GM12875 (cell line): ENCODE results near the gene SLC44A2.

Source experiments
- H3K4me3 ChIP-seq: one replicate; pipeline ENCODE4 v1.5.1; 2011; ENCODE audit warnings: low read depth, low read length, control low read depth
- TF ChIP-seq, protein P1 (sequence below): IDR thresholded peaks from 2 replicates; pipeline ENCODE4 v1.5.1; 2011; ENCODE audit warnings: low read depth, mild to moderate bottlenecking, control low read depth, inconsistent platforms, low read length, moderate library complexity, borderline replicate concordance; ENCODE audit not compliant: insufficient read depth

The SLC44A2 gene

GRCh38 chr19:10602330-10603083 is 22.8 kb upstream of the SLC44A2 start:
- peak overlapping the region; percentile 99 for H3K4me3 ChIP-seq
- TF ChIP-seq, protein P1, sequence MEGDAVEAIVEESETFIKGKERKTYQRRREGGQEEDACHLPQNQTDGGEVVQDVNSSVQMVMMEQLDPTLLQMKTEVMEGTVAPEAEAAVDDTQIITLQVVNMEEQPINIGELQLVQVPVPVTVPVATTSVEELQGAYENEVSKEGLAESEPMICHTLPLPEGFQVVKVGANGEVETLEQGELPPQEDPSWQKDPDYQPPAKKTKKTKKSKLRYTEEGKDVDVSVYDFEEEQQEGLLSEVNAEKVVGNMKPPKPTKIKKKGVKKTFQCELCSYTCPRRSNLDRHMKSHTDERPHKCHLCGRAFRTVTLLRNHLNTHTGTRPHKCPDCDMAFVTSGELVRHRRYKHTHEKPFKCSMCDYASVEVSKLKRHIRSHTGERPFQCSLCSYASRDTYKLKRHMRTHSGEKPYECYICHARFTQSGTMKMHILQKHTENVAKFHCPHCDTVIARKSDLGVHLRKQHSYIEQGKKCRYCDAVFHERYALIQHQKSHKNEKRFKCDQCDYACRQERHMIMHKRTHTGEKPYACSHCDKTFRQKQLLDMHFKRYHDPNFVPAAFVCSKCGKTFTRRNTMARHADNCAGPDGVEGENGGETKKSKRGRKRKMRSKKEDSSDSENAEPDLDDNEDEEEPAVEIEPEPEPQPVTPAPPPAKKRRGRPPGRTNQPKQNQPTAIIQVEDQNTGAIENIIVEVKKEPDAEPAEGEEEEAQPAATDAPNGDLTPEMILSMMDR, result no peak

DNA sequence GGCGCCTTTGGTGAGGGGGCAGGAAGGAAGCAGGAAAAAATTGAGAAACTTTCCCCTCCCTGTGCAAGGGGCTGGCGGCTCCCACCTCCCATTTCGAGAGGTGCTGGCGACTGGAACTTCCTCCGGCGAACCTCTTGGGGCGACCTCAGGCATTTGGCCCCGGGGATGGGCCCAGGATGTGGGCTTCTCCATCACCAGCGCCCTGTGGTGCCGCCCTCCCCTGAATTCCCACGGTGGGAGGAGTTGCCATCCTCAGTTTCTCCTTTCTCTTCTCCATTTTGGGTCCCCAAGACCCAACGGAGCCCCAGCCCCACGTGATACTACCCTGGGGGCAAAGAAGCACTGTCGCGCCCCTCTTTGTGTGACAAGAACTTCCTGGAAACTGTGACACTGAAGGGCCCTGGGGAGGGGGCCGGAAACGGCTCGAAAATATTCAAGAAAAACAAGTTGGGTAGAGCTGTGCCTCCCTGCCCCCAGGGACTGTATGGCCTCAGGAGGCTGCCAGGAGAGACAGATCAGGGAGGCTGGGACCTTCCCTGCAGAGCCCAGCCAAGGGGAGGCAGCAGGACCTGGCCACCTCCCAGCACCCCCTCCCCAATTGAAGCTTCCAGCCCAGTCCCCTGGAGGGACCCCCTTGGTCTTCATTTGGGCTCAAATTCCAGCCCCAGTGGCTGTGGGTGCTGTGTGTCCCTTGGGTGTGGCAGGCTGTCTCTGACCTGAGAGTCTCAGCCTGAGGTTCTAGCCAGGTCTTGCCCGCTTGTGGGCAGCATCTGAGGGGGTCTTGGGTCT is 22.1 kb upstream of the SLC44A2 start:
- TF ChIP-seq, protein P1, result 0 out of 2 replicates have a peak, but pooled peaks have one; percentile 10
- H3K4me3 ChIP-seq, result peak overlapping the region; percentile 99

GRCh38 chr19:10603873-10604459 is 21.4 kb upstream of the SLC44A2 start:
- TF ChIP-seq, protein P1, result no peak
- peak overlapping the region; percentile 99 for H3K4me3 ChIP-seq

DNA sequence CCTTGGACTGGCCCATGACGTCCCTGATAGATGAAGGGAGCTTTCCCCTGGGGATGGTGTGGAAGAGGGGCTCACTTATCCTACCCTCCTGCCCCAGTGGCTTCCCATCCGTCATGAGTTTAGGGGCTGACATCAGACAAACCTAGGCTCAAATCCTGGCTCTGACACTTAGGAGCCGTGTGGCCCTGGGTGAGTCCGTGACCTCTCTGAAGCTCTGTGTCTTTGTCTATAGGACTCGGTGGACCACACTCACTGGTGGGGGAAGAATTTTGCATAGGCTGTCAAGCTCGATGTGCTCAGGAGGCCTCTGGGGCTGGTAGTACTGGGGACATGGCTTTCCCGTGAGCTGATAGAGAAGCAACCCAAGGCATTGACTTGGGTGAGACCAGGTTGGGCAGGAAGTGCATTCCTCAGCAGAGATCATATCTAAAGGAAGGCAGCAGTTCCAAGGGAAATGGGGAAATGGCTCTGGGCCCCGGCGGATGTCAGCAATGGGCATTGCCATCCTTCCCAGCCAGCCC is 20.8 kb upstream of the SLC44A2 start:
- TF ChIP-seq, protein P1, result no peak

GRCh38 chr19:10611907-10612306 is 13.4 kb upstream of the SLC44A2 start:
- TF ChIP-seq, protein P1, result no peak
- no peak overlapping the region for H3K4me3 ChIP-seq

More for the DNA sequence above, 20.8 kb upstream of the SLC44A2 start:
- peak overlapping the region; percentile 99 for H3K4me3 ChIP-seq

DNA sequence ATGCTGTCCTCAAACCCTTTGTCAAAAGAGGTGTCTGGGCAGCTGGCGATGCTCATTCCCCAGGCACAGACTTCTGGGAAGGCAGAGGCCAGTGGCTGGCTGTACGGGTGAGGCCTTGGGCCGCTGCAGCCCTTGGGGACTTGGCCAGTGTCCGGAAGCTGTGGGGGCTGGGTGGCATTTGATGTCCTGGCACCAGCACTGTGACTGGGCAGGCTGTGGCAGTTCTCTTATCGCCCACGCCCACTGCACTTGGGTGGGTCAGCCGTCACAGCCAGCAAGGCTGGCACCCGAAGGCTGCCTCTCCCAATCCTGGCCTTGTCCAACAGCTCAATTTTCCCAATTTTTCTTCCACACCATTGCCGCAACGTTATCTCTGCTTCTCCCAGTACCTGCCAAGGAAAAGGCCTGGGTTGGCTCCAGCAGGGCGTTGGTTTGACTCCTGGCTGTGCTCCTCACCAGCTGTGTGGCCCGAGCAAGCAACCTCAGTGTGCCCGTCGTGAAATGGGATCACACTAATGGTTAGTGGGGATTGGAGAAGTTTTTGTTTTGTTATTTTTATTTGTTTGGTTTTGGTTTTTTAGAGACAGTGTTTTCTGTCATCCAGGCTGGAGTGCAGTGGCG is 12.7 kb upstream of the SLC44A2 start:
- TF ChIP-seq, protein P1, result no peak

More for the DNA sequence above, 12.7 kb upstream of the SLC44A2 start:
- H3K4me3 ChIP-seq, result no peak overlapping the region
